Stimulated activated naive CD8-positive, alpha-beta T cell treated with anti-CD3 and anti-CD28 coated beads, Interleukin-15, Interleukin-2, amounts not matched to agents 100 ng/mL and 50 ng/mL, for 24 hours (primary cell): ENCODE data around the gene PIP5K1B.
A peak's percentile ranks its signal among the peaks of the same experiment; 100 is the strongest.
"Not testable (repeated sequence)": the region's sequence is repeated elsewhere in the genome, so short reads cannot be mapped to it uniquely, and the experiment has no call there.

Source experiments
- H3K27ac Mint-ChIP-seq: one replicate; pipeline ENCODE4 v1.8.0; 2021; ENCODE audit warnings: mild to moderate bottlenecking, mixed read lengths
- H3K27me3 Mint-ChIP-seq: one replicate; pipeline ENCODE4 v1.8.0; 2021; ENCODE audit warnings: mixed read lengths
- H3K36me3 Mint-ChIP-seq: one replicate; pipeline ENCODE4 v1.8.0; 2021; ENCODE audit warnings: low read depth, mixed read lengths
- H3K4me1 Mint-ChIP-seq: one replicate; pipeline ENCODE4 v1.8.0; 2021; ENCODE audit warnings: low read depth, mixed read lengths
- H3K4me3 Mint-ChIP-seq: one replicate; pipeline ENCODE4 v1.8.0; 2021; ENCODE audit warnings: mild to moderate bottlenecking, mixed read lengths
- H3K9me3 Mint-ChIP-seq: one replicate; pipeline ENCODE4 v1.8.0; 2021; ENCODE audit warnings: mixed read lengths

The PIP5K1B gene

GRCh38 chr9:68704814-68705530, at the start of gene PIP5K1B:
Gene PIP5K1B (plus strand): TSS chr9:68705240. CDS start chr9:68822615, 117,375 bp downstream.
- H3K4me1 Mint-ChIP-seq: peaks cover 29% of the 10 kb centered on the region
- peaks cover 77% of the 10 kb centered on the region for H3K27me3 Mint-ChIP-seq
- H3K4me3 Mint-ChIP-seq: peak within 1 kb of the TSS; percentile 83
- no peak within 1 kb of the TSS for H3K27ac Mint-ChIP-seq
- no peaks in the 10 kb centered on the region for H3K9me3 Mint-ChIP-seq
- H3K36me3 Mint-ChIP-seq: no peaks in the 10 kb centered on the region

GRCh38 chr9:68664036-68664435, 41.0 kb upstream of the PIP5K1B start:
- peaks cover 4% of the 10 kb centered on the region for H3K9me3 Mint-ChIP-seq
- H3K4me3 Mint-ChIP-seq: no peak overlapping the region
- no peak overlapping the region for H3K27ac Mint-ChIP-seq
- H3K27me3 Mint-ChIP-seq: peaks cover 12% of the 10 kb centered on the region
- H3K4me1 Mint-ChIP-seq: peaks cover 3% of the 10 kb centered on the region
- no peaks in the 10 kb centered on the region for H3K36me3 Mint-ChIP-seq

DNA sequence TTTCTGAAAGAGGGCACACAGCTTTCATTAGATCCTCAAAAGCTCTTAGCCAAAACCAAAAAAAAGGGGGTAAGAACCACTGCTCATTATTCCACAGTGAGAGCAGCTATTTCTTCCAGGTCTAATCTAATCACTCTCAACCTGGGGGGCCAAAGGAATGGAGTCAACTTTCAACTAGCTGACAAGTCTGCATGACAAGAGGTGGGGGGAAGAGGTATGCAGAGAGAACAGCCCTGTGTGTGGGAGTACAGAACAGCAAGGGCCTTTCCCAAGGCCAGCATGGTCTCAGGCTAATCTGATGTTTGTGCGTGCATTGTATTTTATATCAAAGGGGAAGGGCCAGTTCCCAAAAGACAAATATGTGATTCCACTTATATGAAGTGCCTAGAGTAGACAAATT, 36.9 kb upstream of the PIP5K1B start:
- Mint-ChIP-seq H3K4me1 (peaks cover 3% of the 10 kb centered on the region), H3K27me3 (no peaks in the 10 kb centered on the region), H3K27ac (no peak overlapping the region), H3K9me3 (no peaks in the 10 kb centered on the region), H3K4me3 (no peak overlapping the region), H3K36me3 (no peaks in the 10 kb centered on the region)

DNA sequence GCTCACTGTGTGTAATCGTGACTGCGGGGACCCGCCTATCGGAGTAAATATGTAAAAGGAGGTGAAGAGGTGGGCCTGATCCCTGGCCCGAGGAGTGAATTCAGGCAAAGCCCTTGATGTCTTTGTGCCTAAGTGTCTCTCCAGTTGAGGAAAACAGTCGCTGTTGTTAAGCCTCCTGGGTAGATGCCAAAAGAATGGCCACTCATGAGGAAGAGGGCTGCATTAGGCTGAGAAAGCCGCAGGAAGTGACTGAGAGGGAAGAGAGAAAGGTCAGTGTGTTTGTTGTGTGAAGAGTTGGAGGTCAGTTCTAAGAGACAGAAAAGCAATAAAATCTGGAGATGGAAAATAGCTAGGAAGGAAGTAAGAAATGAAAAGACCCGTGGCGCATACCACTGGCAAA, 35.8 kb upstream of the PIP5K1B start:
- Mint-ChIP-seq H3K27me3 (no peaks in the 10 kb centered on the region), H3K9me3 (no peaks in the 10 kb centered on the region), H3K4me3 (no peak overlapping the region), H3K4me1 (peaks cover 3% of the 10 kb centered on the region), H3K27ac (no peak overlapping the region), H3K36me3 (no peaks in the 10 kb centered on the region)

DNA sequence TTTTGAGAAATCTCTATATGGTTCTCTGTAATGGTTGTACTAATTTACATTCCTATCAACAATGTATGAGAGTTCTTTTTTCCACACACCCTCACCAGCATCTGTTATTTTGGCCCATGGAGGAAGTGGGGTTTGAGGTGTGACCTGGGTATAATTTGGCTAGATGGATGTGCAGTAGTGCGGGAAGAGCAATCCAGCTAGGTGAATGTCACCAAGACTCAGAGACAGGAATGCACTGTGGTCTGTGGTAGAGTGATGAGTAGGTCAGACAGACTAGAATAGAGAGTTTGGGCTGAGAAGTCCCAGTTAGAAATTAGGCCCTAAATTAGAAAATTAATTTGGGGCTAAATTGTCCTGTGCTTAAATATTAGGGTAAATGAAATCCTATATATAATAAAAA, 32.8 kb upstream of the PIP5K1B start:
- Mint-ChIP-seq H3K4me3 (no peak overlapping the region), H3K27me3 (peaks cover 20% of the 10 kb centered on the region), H3K27ac (no peak overlapping the region), H3K36me3 (no peaks in the 10 kb centered on the region), H3K4me1 (peaks cover 3% of the 10 kb centered on the region), H3K9me3 (no peaks in the 10 kb centered on the region)

DNA sequence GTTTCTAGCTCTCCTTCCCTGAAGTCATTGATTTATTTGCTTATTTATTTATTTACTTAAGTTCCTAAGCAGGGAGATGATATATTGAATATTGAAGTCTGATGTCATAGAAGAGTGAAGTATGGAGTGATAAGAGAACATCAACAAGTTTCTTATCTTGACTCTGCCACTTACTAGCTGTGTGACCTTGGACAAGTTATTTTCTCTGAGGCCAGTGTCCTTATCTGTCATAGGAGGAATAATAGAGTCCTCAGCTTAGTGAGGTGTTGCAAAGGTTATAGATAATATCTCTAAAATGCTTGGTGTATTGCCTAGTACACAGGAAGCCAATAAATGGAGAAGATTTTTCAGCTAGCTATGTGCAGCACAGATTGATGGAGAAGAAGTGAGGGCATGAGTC, 32.4 kb upstream of the PIP5K1B start:
- H3K36me3 Mint-ChIP-seq: no peaks in the 10 kb centered on the region
- no peak overlapping the region for H3K27ac Mint-ChIP-seq
- no peak overlapping the region for H3K4me3 Mint-ChIP-seq
- no peaks in the 10 kb centered on the region for H3K9me3 Mint-ChIP-seq
- H3K4me1 Mint-ChIP-seq: peaks cover 3% of the 10 kb centered on the region
- H3K27me3 Mint-ChIP-seq: peaks cover 22% of the 10 kb centered on the region

GRCh38 chr9:68678430-68678829, 26.6 kb upstream of the PIP5K1B start:
- Mint-ChIP-seq H3K36me3 (no peaks in the 10 kb centered on the region), H3K27me3 (peaks cover 33% of the 10 kb centered on the region), H3K4me1 (no peaks in the 10 kb centered on the region), H3K9me3 (no peaks in the 10 kb centered on the region), H3K4me3 (no peak overlapping the region), H3K27ac (no peak overlapping the region)

GRCh38 chr9:68683433-68683832, 21.6 kb upstream of the PIP5K1B start:
- Mint-ChIP-seq H3K9me3 (no peaks in the 10 kb centered on the region), H3K27me3 (peaks cover 23% of the 10 kb centered on the region), H3K36me3 (no peaks in the 10 kb centered on the region), H3K4me3 (peak overlapping the region; percentile 12), H3K27ac (peak overlapping the region; percentile 76), H3K4me1 (no peaks in the 10 kb centered on the region)

DNA sequence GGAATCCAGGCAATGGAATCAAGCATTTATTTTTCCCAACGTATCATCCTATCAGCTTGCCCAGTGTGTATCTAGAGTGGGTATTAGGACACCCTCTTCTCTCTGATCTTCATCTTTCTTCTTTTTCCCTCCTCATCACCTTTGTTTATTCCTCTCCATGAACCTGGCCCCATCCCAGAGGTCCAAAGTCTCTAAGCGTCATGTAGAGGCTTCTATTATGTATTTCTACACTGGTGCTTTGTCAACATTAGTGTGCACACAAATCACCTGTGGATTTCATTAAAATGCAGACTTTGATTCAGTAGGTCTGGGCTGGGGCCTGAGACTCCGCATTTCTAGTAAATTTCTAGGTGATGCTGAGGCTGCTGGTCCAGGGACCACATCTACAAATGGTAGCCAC, 19.8 kb upstream of the PIP5K1B start:
- H3K27me3 Mint-ChIP-seq: peaks cover 31% of the 10 kb centered on the region
- no peaks in the 10 kb centered on the region for H3K36me3 Mint-ChIP-seq
- no peaks in the 10 kb centered on the region for H3K9me3 Mint-ChIP-seq
- no peak overlapping the region for H3K27ac Mint-ChIP-seq
- H3K4me1 Mint-ChIP-seq: no peaks in the 10 kb centered on the region
- H3K4me3 Mint-ChIP-seq: no peak overlapping the region

DNA sequence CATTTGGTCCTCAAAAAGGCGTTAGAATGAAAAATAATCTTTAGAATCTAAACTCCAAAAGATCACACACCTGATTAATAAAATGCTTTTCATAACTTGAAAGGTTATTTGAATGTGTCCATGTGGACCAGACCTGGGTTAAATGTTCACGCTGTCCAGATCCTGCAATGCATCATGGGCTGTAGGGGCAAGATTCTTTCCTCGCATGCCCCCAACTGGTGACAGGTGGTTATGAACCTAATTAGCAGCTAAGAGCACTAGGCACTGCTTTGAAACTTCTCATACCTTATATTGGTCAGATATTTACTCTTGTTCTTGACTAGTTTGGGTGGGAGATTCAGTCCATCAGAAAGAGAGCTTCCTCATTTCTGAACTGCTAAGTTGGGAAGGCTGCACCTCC, 19.3 kb upstream of the PIP5K1B start:
- Mint-ChIP-seq H3K36me3 (no peaks in the 10 kb centered on the region), H3K4me1 (no peaks in the 10 kb centered on the region), H3K27me3 (peaks cover 31% of the 10 kb centered on the region), H3K27ac (no peak overlapping the region), H3K4me3 (no peak overlapping the region), H3K9me3 (no peaks in the 10 kb centered on the region)

DNA sequence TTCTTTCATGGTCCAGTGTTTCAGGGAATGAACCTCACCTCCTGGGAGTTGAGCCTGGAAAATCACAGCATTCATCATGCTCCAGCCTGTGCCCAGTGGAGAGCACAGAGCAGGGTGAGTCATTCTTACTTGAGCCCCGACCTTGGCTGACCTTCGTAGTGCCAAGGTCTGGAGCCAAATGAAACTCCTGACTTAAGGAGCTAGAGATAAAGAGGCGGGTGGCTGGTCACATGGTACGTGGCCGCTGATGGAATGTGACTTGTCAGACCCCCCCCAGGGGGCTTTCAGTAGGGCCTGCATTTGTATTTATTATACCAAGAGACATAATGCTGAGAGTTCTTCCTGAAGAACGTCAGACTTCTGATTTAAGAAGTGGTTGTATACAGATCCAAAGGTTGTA, 15.0 kb upstream of the PIP5K1B start:
- H3K27ac Mint-ChIP-seq: no peak overlapping the region
- peaks cover 41% of the 10 kb centered on the region for H3K27me3 Mint-ChIP-seq
- no peaks in the 10 kb centered on the region for H3K36me3 Mint-ChIP-seq
- no peaks in the 10 kb centered on the region for H3K4me1 Mint-ChIP-seq
- no peak overlapping the region for H3K4me3 Mint-ChIP-seq
- H3K9me3 Mint-ChIP-seq: no peaks in the 10 kb centered on the region

DNA sequence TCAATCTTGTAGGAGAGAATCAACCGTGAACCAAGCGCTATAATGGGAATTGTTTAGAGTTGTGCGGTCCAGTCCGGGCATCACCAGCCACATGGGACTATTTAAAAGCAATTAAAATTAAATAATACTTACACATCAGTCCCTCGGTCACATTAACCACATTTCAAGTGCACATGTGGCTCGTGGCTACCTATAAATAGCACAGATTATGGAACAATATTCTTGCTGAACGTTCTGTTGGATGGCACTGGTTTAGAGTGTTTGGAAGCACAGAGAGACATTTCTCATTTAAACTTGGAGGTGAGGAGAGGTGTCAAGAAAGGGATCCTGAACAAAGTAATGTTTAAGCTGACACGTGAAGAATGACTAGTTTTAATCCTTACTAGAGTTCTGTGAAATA, 12.5 kb upstream of the PIP5K1B start:
- no peak overlapping the region for H3K27ac Mint-ChIP-seq
- H3K27me3 Mint-ChIP-seq: peaks cover 51% of the 10 kb centered on the region
- H3K36me3 Mint-ChIP-seq: no peaks in the 10 kb centered on the region

GRCh38 chr9:68694125-68694524, 10.9 kb upstream of the PIP5K1B start:
- Mint-ChIP-seq H3K27ac (no peak overlapping the region), H3K9me3 (peaks cover 4% of the 10 kb centered on the region), H3K4me3 (no peak overlapping the region), H3K4me1 (no peaks in the 10 kb centered on the region), H3K27me3 (peaks cover 51% of the 10 kb centered on the region), H3K36me3 (no peaks in the 10 kb centered on the region)

More for the DNA sequence above, 12.5 kb upstream of the PIP5K1B start:
- no peaks in the 10 kb centered on the region for H3K4me1 Mint-ChIP-seq
- no peak overlapping the region for H3K4me3 Mint-ChIP-seq
- H3K9me3 Mint-ChIP-seq: peaks cover 4% of the 10 kb centered on the region

DNA sequence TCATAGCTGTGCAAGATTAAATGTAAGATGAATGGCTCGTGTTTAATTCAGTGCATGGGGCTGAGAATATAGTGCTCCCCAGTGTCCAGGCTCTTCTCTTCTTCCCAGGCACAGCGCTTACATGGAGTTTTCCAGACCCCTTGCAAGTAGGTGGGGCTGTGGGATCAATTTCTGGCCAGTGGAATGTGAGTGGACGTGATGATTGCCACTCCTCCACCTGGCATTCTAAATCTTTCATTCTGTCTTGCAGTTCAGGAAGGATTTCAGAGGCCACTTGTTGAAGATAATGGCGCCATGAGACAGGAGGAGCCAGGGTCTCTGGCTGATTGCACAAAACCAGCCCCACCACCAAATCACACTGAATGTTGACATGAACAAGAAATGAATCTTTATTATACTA, 7.2 kb upstream of the PIP5K1B start:
- H3K27ac Mint-ChIP-seq: no peak overlapping the region
- no peak overlapping the region for H3K4me3 Mint-ChIP-seq
- H3K9me3 Mint-ChIP-seq: peaks cover 4% of the 10 kb centered on the region
- peaks cover 64% of the 10 kb centered on the region for H3K27me3 Mint-ChIP-seq
- H3K4me1 Mint-ChIP-seq: no peaks in the 10 kb centered on the region
- no peaks in the 10 kb centered on the region for H3K36me3 Mint-ChIP-seq

DNA sequence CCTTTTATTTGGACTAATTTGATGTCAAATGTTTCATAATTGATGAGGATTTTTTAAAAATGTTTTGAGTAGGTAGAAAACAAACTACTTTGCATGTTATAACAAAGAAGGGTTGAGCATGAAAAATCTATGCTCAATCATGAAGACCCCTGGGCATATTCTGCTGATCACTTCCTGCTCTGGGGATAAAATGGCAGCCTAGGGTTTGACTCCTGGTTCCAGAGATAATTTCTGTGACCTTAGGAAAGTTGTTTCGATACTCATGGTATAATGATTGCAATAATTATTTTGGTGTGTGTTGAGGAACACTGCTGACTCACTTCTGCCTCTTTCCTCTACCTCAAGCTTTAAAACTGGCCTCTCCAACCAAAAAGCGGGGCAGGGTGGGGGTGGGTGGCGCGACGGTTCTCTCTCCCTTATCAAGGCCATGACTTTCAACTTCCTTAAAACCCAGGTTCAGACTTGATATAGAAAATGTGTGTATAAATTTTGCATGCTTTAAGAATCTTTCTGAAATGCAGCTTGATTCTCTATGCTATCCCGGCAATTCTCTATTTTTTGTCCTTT, 6.0 kb upstream of the PIP5K1B start:
- Mint-ChIP-seq H3K27me3 (peaks cover 65% of the 10 kb centered on the region), H3K4me3 (no peak overlapping the region), H3K36me3 (no peaks in the 10 kb centered on the region), H3K27ac (no peak overlapping the region), H3K4me1 (peaks cover under 1% of the 10 kb centered on the region), H3K9me3 (peaks cover 4% of the 10 kb centered on the region)

DNA sequence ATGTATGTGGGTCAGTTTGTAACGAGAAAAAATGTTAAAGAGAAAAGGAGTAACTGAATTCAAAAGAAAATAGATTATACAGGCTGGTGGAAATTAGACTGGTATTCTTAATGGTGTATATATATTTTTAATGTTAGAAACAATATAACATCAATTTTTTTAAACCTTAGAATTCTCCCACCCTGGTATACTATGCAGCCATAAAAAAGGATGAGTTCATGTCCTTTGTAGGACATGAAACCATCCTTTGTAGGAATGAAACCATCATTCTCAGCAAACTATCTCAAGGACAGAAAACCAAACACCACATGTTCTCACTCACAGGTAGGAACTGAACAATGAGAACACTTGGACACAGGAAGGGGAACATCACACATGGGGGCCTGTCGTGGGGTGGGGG, 5.4 kb upstream of the PIP5K1B start:
- H3K27ac Mint-ChIP-seq, H3K4me1 Mint-ChIP-seq, H3K9me3 Mint-ChIP-seq, H3K36me3 Mint-ChIP-seq, H3K4me3 Mint-ChIP-seq: not testable (repeated sequence)
- peaks cover 67% of the 10 kb centered on the region for H3K27me3 Mint-ChIP-seq
